Loucy (cell line): Measurements from ENCODE around the gene CFAP77.

Experiments used
- CTCF ChIP-seq: fragments of 200-600 bp; sonication (generic); conservative IDR thresholded peaks from 2 replicates; pipeline ENCODE4 v1.5.1; 2014; ENCODE audit warnings: mild to moderate bottlenecking, antibody characterized with exemption, low read length
- EZH2phosphoT487 ChIP-seq: fragments of 200-600 bp; IDR thresholded peaks from 2 replicates; pipeline ENCODE4 v1.6.1; 2018; ENCODE audit warnings: antibody characterized with exemption, mild to moderate bottlenecking, moderate library complexity, borderline replicate concordance

GRCh38 chr9:132536124-132536523 is 126.1 kb downstream of the CFAP77 start:
- TF ChIP-seq CTCF (no peak), EZH2phosphoT487 (no peak)
